Endothelial cell of umbilical vein (primary cell): ENCODE data around the gene ITGA1. TPM values are rescaled to one million over a fixed set of nuclear protein-coding genes. Genes with fewer than 3 reads are reported as not detected.

ENCODE experiments used
- BruUV-seq: library from RNA; stranded (reverse); fragments of 400-500 nt; replicated peaks from 2 replicates; lab custom pipeline; 2021; lab: Mats Ljungman, UMichigan
- CTCF ChIA-PET: fragments of 300-600, 350-600 bp; sonication (Branson Sonifier 250); formaldehyde crosslinking; loops from one replicate; lab custom pipeline; 2021; ENCODE audit warnings: antibody characterized with exemption, inconsistent platforms; lab: Charles Lee
- POLR2A ChIA-PET: fragments of 300-600, 350-600 bp; sonication (Branson Sonifier 250); formaldehyde crosslinking; loops from one replicate; lab custom pipeline; 2021; ENCODE audit warnings: antibody characterized with exemption, inconsistent platforms; lab: Charles Lee
- DNase-seq: peaks from one replicate; pipeline ENCODE4 v3.0.0-alpha.2; 2011; ENCODE audit warnings: low read depth, low spot score
- FAIRE-seq: peaks from 2 replicates; lab custom pipeline; 2011; peaks lifted over from hg19 to GRCh38; lab: Jason Lieb, UNC
- H2AFZ ChIP-seq: 2 replicates; pipeline ENCODE4 v1.6.0; 2012; ENCODE audit warnings: low read depth, low read length, control low read depth, inconsistent platforms
- H3K27ac ChIP-seq: 2 replicates; pipeline ENCODE4 v1.5.1; 2011; ENCODE audit warnings: low read depth, mild to moderate bottlenecking, control low read depth, low read length, moderate library complexity; ENCODE audit not compliant: insufficient read depth
- H3K27me3 ChIP-seq, 2 experiments: 2 replicates each; pipeline versions ENCODE4 v1.6.0 to v1.6.1; 2011; ENCODE audit warnings: low read length in 2 of 2, mixed read lengths in 1 of 2; ENCODE audit not compliant: control insufficient read depth in 2 of 2, insufficient read depth in 2 of 2
- H3K36me3 ChIP-seq, 2 experiments: 2 replicates in 1 of 2; 3 replicates in 1 of 2; pipeline ENCODE4 v1.5.1; 2011; ENCODE audit warnings: low read length in 2 of 2, mild to moderate bottlenecking in 1 of 2, moderate library complexity in 1 of 2; ENCODE audit not compliant: control insufficient read depth in 2 of 2, insufficient read depth in 2 of 2; ENCODE audit errors: extremely low read depth in 1 of 2
- H3K4me1 ChIP-seq: 3 replicates; pipeline ENCODE4 v1.5.1; 2011; ENCODE audit warnings: mild to moderate bottlenecking, low read length; ENCODE audit not compliant: control insufficient read depth, insufficient read depth; ENCODE audit errors: extremely low read depth
- H3K4me2 ChIP-seq: 2 replicates; pipeline ENCODE4 v1.6.1; 2011; ENCODE audit warnings: low read length, control low read depth, mixed read lengths; ENCODE audit not compliant: insufficient read depth
- H3K4me3 ChIP-seq, 3 experiments: fragments of 200-600 bp in 1 of 3; sonication (generic), shearing (Covaris generic) in 1 of 3; replicated peaks in 1 of 3; 2 replicates each; pipeline ENCODE4 v1.5.1; 2011 to 2016; ENCODE audit warnings: control low read depth in 3 of 3, low read length in 3 of 3, mild to moderate bottlenecking in 2 of 3, inconsistent platforms in 1 of 3, low read depth in 1 of 3, moderate library complexity in 1 of 3; ENCODE audit not compliant: insufficient read depth in 1 of 3
- H3K79me2 ChIP-seq: 2 replicates; pipeline ENCODE4 v1.6.0; 2012; ENCODE audit warnings: low read length, inconsistent platforms; ENCODE audit not compliant: control insufficient read depth, insufficient read depth
- H3K9ac ChIP-seq: replicated peaks from 2 replicates; pipeline ENCODE3; 2011; ENCODE audit warnings: low read length, control low read depth; ENCODE audit not compliant: insufficient read depth; ENCODE audit errors: extremely low read depth
- H3K9me1 ChIP-seq: replicated peaks from 3 replicates; pipeline ENCODE4 v1.6.0; 2011; ENCODE audit warnings: mild to moderate bottlenecking, low read length; ENCODE audit not compliant: control insufficient read depth, insufficient read depth; ENCODE audit errors: extremely low read depth
- H3K9me3 ChIP-seq: replicated peaks from 2 replicates; pipeline ENCODE4 v1.5.1; 2012; ENCODE audit warnings: low read length, inconsistent platforms; ENCODE audit not compliant: control insufficient read depth, insufficient read depth
- H4K20me1 ChIP-seq: replicated peaks from 2 replicates; pipeline ENCODE3; 2011; ENCODE audit warnings: mild to moderate bottlenecking, low read length; ENCODE audit not compliant: control insufficient read depth, insufficient read depth; ENCODE audit errors: extremely low read depth
- CTCF ChIP-seq, 2 donors: IDR thresholded peaks; 1 replicate in 1 of 2; 2 replicates in 1 of 2; pipeline ENCODE4 v1.5.1; 2011; ENCODE audit warnings: low read length in 2 of 2, mild to moderate bottlenecking in 2 of 2, moderate library complexity in 2 of 2, control low read depth in 1 of 2, inconsistent platforms in 1 of 2, low read depth in 1 of 2; ENCODE audit not compliant: insufficient read depth in 1 of 2; ENCODE audit errors: extremely low read depth in 1 of 2
- GATA2 ChIP-seq: IDR thresholded peaks from 2 replicates; pipeline ENCODE4 v1.7.0; 2011; ENCODE audit warnings: low read depth, mild to moderate bottlenecking, moderate library complexity, mixed read lengths, low read length; ENCODE audit not compliant: insufficient read length, insufficient read depth
- JUN ChIP-seq: IDR thresholded peaks from 2 replicates; pipeline ENCODE4 v1.6.1; 2011; ENCODE audit warnings: borderline replicate concordance, low read depth; ENCODE audit not compliant: insufficient read length, insufficient read depth
- MAX ChIP-seq: IDR thresholded peaks from 2 replicates; pipeline ENCODE4 v1.6.1; 2011; ENCODE audit not compliant: insufficient read depth, insufficient read length
- POLR2A ChIP-seq: IDR thresholded peaks from 2 replicates; pipeline ENCODE4 v1.6.1; 2012; ENCODE audit warnings: low read depth, mild to moderate bottlenecking, control low read depth, low read length
- POLR2AphosphoS5 ChIP-seq: IDR thresholded peaks from 2 replicates; pipeline ENCODE4 v1.6.1; 2012; ENCODE audit warnings: low read depth, mild to moderate bottlenecking, control low read depth, low read length, moderate library complexity; ENCODE audit not compliant: insufficient read depth
- dilution Hi-C: fragments of 300-500 bp; cut with MboI; formaldehyde crosslinking; loops from one replicate; pipeline ENCODE4 v1.15.0; 2019; ENCODE audit warnings: low sequenced_read_pairs; ENCODE audit not compliant: extremely low pct_ligation_motif_present
- intact Hi-C: fragments of 100-400 bp; cut with micrococcal nuclease; formaldehyde crosslinking; loops from one replicate; pipeline ENCODE4 v1.10.0; 2022
- polyA plus RNA-seq, 4 experiments: library from polyadenylated mRNA; depleted of rRNA in 3 of 4; stranded (reverse) in 3 of 4; unstranded in 1 of 4; fragments of >200 nt; gene quantifications; 2 replicates each; pipeline versions ENCODE4 v1.2.1 to v1.2.3, GENCODE V29; 2011 to 2012; ENCODE audit warnings: missing spikeins in 1 of 4
- total RNA-seq: library from RNA; stranded (reverse); gene quantifications from 2 replicates; pipeline ENCODE4 v1.2.3, GENCODE V29; 2021

Gene ITGA1
- total and polyA plus RNA-seq, 2 donors (not counting 3 experiments of a cell fraction or from before 2014, with no cell fraction given), result 0.65 to 1.9 TPM

- no peak overlapping the region for H2AFZ ChIP-seq
- TF ChIP-seq JUN (no peak), CTCF (IDR thresholded peaks at IDR 0.05; ENCODE audit: extremely low read depth in 1 of 2, insufficient read depth in 1 of 2, low read depth in 1 of 2, low read length in 2 of 2) (no peak), POLR2AphosphoS5 (no peak), POLR2A (no peak), GATA2 (no peak), MAX (no peak)
- CTCF ChIA-PET, result no interaction called here
- no peak overlapping the region for H3K27ac ChIP-seq
- no peak for FAIRE-seq
- H3K36me3 ChIP-seq, result no peaks in the 10 kb centered on the region
- no peak overlapping the region for H3K4me2 ChIP-seq
- intact Hi-C loops, result no loop called here
- no peaks in the 10 kb centered on the region for H3K9me3 ChIP-seq
- no peaks in the 10 kb centered on the region for H3K79me2 ChIP-seq
- no peaks in the 10 kb centered on the region for H3K4me1 ChIP-seq
- H4K20me1 ChIP-seq, result no peaks in the 10 kb centered on the region
- POLR2A ChIA-PET, result no interaction called here
- DNase-seq, result no peak
- dilution Hi-C loops, result no loop called here
- no peak overlapping the region for H3K9ac ChIP-seq
- no peaks in the 10 kb centered on the region for H3K9me1 ChIP-seq
- H3K27me3 ChIP-seq, result no peaks in the 10 kb centered on the region
- no peak overlapping the region for H3K4me3 ChIP-seq
- BruUV-seq, result no TSS peak
These were observed 17.3 kb upstream of the ITGA1 start for GRCh38 chr5:52770287-52770939.
